Ammon's horn (tissue), 1 donor: Measurements from ENCODE around the gene GFI1.

Experiments used
- DNase-seq: peaks from one replicate; pipeline ENCODE4 v3.0.0-alpha.2; 2016; ENCODE audit warnings: low spot score

Gene GFI1

DNA sequence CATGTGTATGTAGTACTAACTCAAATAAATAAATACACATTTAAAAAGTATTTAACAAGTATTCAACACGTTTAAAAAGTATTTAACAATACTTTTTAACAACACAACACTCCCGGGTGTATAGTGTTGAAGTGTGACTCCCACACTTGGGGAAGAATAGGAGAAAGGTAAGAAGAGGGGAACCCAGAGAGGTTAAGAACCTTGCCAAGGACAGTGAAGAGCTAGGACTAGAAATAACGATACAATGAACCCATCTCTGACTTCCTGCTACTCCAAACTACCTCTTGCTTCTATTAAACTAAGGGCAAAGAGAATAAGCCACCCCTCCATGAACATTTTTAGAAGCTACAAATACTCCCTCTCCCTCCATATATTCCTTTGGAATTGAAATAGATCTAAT is 1.7 kb upstream of the GFI1 start:
- DNase-seq: no peak

DNA sequence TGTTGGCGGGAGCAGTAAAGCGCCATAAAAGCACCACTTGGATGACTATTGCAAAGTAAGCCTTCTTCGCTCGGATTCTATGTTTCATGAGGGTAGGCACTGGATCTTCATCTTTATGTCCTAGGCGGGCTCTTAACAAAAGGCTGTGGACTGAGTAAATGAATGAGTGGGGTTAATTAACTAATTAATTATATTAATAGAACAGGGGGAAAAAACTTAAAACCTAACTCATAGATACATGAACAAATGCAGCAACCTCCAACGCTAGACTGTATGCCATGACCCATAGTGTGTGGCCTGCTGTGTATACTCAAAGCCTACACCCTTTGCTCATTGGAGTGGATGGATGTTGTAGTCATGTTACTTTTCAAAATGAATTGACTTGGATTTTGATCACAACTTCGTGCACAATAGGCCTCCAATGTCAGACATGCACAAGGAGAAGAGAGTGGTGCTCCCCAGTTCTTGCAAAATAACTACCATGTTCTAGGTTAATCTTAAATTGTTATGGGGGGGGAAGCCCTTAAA is 417 bp upstream of the GFI1 start:
- DNase-seq: no peak

DNA sequence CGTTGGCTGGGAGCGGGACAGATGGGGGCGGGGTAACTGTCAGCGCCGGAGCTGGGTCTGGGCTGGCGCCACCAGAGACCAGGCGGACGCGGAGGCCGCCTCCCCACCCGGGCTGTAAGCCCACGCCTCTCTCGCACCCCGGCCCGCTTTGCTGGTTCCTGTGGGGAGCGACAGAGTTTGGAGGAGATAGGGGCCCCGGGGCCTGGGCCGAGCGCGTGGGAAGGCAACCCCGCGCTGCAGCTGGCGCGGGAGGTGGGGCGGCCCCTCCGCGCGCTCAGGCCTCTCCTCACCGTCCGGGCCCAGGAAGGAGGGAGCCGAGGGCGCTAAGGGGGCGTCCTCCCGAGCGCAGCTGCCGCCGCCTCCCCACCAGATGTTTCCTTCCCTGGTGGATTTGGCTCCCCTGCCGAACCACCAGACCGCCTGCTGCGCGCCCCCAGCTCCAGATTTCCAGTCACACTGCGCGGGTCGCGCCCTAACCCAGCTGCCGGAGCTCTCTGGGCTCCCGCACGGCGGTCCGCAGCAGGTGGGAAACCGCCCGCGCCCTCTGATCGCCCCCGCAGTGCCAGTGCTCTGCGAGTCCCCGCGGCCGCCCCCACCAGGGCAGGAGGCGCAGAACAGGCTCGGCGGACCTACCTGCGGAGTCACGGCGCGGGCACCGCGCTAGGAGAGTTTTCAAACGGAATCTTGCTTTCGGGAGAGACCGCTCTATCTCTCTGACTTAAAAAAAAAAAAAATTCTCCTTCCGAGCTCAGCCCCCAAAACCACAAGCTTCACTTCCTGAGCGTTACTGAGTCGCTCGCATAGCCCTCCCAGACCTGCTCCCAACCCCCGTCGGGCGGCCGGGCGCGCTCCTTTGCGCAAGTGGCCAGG is 1.1 kb downstream of the GFI1 start:
- no peak for DNase-seq

DNA sequence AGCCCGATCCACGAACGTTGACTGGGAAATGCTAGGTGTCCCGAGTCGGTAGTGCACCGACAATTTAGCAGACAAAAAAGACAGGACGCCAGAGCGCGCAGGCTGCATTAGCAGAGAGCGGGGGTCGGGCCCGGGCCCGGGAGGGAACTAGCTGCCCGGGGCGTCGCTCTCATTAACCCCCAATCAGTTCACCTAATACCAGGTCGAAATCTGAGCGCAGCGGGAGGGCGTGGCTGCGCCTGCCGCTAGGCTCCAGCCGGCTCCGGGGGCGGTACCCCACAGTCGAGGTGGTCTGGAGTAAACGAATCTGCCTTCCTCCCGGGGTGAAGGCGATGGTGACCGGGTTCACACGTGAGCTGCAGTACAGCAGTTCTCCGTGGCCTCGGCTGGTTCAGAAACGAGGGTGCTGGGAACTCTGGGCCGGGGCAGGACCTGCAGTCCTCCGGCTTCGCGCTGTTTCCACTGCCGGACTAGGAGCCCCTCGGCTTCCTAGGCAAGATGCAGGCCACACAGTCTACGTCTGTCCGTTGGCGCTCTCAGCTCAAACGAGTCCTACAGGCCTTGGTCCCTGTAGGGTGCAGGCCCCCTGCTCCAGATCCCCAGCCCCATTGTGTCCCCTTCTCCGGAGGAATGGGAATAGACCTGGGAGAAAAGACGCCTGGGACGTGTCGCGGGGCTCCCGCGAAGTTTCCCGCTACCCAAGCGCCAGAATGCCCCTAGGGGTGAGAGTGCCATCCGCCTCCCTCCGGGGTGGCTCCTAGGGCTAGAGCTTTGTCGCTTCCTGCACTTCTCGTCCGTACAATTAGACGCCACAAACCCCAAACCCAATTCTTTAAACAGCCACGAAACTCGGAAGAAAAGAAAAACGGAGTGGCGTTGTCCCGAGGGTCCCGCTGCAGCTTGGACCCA is 2.0 kb downstream of the GFI1 start:
- no peak for DNase-seq

DNA sequence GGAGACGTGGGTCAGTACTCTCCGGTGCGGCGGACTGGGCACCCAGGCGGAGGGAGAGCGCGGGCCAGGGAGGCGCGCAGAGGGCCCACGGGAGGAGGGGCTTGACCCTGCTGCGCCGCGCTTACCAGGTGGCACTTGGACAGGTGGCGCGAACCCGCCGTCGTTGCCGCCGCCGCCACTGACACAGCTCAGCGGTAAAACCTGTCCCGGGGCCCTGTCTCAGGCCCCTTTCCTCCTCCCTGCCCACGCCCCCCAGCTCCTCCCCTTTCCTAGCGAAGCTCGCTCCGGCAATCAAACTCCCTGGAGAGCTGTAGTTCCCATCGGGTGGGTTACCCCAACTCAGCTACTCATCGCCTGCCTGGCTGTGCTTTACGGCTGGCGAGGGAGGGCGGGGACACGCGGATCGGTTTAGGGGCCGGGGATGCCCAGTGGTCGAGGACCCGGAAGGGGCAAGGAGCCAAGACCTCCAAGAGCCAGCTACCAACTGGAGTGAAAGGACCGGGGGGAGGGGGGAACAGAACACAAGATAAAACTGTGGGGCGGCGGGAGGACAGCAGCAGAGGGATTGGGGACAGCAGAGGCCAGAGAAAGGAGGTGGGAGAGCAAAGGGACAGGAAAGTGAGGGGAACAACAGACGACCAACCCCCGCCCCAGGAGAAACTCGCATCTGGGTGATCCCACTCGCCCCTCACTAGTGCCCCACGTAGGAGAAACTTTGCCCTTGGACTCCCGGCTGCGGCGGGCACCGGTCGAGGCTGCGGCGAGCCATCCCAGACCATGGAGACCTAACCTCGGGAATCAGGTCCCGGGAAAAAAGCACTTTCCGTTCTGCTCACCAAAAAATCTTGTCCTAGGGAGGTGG is 2.9 kb downstream of the GFI1 start:
- DNase-seq: no peak

DNA sequence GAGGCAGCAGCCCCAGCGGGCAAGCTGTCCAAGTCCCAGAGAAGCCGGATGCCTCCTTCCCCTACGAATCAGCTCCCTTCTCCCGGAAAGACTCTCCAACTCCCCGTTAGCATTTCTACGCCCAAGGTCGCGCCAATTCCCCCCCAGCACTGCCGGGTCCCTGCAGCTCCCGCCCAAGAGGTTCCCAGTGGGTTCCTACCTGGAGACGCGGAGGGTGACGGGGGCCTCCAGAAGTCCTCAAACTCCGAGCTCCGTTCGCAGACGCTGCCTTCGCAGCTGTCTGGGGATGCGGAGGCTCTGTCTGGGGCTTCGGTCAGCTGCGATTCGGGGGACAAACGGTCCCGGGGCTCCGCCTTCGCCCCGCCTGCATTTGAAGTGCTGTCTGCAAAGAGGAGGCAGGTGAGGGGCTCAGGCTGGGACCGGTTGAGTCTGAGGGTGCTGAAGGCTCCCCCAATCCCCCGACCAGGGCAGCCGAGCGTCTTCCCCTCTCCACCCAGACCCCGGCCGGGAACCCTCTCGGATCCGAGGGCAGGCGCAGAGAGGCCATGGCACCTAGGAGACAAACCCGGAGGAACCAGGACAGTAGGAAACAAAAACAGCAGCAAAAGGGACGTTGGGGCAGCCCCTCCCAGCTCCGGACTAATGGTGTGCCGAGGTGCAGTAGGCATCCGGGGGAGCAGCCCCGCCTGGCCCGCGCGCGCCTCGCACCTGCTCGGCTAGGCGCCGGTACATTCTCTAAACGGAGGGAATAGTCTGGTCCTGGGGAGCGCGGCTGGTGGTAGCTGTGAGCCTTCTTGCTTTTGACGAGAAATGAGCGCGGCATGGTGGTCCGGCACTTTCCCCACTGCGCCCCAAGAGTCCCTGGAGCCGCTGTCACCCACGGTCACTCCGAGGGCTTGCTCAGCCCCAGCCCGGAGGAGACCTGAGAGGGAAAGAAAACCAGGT is 3.8 kb downstream of the GFI1 start:
- no peak for DNase-seq

DNA sequence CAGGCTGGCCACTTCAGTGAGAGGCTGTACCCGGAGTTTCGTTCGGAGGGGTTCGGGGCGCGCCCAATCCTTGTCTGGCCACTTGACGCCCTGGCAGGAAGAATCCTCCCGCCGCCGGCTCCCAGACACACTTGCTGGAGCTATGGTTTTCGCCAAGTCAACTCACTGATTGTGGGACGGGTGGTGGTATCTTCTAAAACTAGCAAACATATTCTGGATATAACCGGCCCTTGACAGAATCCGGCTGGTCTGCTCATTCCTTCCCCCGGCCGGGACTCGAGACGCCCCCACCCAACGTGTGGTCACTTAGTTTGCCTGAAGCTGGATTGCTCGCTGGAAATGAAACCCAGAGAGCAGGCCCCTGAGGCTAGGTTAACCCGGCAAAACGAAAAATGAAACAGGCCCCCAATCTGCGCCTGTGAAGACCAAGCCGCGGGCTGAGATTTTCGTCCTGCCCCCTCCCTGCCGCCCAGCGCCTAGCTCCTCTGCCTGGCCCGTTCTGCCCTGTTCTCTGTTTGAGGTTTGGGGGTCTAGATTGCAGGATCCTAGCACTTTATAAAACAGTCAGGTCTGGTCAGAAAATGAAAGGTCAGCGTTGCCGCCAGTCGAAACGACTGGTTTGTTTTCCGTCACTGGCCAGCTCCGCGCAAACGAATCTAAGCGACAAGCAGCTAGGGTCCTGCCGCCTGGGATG is 4.6 kb downstream of the GFI1 start:
- DNase-seq: no peak

DNA sequence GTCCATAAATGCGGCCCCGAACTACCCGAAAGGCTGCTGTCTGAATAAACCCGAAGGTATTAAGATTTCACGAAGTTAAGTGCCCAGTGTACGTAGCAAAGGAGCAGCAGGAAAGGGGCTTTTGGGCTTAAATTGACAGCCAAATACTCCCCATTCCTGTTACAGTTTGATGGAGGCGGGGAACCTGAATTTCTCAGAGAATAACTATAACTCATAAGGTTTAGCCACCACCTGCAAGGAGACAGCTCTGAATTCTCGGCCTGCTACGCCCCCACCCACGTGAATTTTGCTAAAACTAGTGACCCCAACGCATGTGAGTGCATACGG is 5.2 kb downstream of the GFI1 start:
- DNase-seq: no peak

DNA sequence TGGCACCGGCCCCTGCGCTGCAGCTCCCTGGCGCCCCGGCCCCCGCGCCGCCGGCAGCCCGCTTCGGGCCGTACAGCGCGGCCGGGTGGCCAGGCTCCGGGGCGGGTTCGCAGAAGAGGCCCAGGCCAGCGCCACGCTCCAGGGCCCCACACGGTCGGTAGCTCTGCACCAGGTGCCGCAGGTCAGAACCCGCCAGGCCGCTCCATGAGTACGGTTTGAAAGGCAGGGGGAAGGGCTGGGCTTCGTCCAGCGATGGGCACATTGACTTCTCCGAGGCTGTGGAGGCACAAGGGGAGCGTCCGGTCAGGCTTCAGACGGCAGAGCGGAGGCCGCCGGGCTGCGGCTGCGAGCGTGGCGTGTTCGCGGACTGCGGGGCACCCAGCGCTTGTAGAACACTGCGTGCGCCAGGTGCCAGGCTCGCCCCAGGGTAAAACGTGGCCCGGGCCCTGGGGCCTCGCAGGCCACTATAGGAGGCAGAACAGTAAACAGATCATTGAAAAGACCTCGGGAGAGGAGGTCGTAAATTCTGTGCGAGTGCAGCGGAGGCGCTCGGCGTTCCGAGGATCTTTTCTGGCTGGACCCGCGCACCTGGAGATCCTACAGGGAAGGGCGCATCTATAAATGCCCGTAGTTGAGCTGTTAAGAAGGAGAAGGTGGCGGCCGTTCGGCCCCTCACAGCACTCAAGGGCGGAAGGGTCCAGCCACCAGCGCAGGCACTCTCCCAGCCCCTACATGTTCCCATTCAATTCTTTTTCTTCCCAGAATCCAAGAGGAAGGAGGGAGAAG is 5.7 kb downstream of the GFI1 start:
- DNase-seq: no peak

DNA sequence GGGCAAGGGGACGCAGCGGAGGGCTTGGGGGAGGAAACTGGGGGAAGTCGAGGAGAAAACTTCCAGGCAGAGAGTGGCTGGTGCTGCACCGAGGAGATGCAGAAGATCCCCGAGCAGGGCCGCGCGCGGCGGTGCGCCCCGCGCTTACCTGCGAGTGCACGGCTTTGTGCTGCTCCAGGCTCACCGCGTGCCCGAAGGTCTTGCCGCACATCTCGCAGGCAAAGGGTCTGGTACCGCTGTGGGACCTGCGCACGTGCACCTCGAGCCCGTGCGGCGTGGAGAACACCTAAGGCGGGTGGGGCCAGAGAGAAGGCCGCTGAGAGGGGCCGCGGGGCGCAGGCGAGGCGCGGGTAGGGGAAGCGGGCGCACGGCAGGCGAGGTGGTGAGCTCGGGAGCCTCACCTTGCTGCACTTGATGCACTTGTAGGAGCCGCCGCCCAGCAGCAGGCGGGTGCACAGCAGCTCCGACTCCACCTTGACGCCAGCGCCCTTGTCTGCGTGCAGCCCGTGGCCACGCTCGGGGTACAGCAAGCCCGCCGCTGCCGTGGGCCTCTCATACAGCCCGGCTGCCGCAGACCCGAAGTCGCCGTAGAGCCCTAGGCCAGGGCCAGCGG is 6.4 kb downstream of the GFI1 start:
- DNase-seq: no peak

DNA sequence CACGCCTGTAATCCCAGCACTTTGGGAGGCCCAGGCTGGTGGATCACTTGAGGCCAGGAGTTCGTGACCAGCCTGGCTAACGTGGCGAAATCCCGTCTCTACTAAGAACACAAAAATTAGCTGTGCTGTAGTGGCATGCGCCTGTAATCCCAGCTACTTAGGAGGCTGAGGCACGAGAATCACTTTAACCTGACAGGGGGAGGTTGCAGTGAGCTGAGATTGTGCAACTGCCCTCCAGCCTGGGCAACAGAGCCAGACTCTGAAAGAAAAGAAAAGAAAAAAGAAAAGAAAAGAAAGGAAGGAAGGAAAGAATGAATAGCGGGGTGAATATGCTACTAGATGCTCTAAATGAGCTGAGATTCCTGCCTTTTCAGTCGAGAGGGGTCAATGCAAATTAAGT is 7.1 kb downstream of the GFI1 start:
- no peak for DNase-seq

DNA sequence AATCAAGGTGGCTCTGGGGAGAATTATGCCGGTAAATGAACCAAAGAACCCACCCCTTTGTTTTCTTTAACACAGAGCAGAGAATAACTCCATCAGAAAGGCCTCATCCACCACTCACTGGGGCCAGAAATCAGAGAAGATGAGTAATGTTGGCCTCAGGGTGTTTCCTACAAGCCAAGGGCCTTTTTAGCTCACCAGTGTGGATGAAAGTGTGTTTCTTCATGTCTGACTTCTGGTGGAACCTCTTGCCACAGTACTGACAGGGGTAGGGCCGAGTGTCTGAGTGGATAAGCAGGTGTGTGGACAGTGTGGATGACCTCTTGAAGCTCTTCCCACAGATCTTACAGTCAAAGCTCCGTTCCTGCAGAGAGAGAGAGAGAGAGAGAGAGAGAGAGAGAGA is 8.3 kb downstream of the GFI1 start:
- no peak for DNase-seq

DNA sequence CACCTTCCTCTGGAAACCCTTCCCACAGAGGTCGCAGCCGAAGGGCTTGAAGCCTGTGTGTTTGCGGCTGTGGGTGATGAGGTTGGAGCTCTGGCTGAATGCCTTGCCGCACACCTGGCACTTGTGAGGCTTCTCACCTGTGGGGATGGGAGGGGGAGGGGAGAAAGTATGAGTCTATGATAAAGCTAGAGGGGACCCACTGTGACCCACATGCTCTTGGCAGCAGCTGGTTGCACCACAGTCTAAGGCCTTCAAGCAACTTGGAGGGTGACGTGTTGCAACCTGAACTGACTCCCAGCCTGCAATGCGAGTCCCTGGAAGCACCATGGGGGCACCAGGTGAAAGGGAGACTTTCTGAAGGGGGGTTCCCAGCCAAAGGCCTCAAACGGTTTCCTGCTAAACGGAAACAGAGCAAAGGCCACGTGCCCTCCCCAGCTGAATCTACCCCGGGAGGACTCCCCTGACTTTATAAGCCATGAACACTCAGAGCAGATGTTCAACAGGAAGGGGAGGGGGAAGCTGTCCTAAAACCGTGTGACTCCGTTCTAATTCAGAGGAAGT is 10.6 kb downstream of the GFI1 start:
- DNase-seq: no peak

DNA sequence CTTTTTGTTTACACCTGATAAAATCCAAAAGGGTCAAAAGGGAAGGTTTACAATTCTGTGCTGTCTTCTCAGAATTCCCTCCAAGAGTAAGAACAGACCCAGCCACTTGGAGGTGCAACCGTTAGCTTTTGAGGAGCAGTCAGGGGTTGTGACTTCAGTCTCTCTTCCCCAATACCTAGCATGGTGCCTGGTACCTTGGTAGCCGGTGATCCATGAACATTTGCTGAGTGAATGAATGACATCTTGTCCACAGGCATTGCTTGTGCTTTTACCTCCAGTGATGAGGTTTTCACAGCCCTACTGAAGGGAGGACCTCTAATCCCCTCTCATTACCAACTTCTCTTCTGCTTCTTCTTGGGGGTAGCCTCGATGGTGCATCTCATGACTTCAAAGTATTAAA is 11.7 kb downstream of the GFI1 start:
- DNase-seq: no peak

DNA sequence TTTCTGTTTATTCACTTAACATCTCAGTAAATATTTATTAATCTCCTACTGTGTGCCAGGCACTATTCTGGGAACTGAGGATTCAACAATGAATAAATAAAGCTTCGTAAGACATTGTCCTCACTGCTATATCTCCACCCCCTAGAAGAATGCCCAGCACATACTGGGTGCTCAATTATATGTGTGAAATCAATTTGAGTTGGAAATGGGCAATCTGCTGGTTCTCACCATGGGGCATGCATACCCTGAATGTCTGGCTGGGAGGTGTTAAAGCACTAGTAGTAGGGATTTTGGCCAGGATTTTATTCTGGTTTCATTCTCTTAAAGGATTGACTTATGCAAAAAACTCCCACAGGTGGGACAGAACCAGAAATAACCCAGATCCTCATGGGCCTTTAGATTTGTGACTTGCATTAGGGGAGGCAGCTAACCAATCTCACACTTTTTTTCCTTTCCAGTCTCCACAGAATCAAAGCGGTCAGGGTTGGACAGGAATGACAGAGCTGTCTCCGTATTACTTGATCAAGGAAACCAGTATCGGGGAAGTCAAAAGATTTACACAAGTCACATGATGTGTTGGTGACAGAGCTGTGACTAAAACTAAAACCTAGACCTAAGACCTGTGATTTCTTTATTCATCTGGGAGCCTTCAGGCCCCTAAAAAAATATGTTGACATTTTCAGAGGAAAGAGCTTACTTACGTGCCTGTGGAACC is 12.8 kb downstream of the GFI1 start:
- DNase-seq: no peak

DNA sequence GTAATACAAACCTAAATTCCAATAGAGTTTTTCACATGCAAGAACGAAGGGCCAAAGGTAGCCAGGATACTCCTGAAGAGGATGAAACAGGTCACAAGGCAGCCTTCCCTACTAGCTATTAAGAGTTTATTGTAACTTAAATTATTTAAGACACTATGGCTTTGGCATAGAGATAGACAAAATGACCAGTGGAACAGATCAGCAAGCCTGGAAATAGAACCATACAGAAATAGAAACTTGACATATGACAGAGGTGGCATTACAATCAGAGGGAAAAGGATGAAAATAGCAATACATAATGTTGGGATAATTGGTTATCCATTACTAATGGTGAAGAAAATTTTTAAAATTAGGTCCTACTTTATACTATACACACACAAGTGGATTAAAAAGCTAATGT is 16.5 kb downstream of the GFI1 start:
- DNase-seq: no peak

DNA sequence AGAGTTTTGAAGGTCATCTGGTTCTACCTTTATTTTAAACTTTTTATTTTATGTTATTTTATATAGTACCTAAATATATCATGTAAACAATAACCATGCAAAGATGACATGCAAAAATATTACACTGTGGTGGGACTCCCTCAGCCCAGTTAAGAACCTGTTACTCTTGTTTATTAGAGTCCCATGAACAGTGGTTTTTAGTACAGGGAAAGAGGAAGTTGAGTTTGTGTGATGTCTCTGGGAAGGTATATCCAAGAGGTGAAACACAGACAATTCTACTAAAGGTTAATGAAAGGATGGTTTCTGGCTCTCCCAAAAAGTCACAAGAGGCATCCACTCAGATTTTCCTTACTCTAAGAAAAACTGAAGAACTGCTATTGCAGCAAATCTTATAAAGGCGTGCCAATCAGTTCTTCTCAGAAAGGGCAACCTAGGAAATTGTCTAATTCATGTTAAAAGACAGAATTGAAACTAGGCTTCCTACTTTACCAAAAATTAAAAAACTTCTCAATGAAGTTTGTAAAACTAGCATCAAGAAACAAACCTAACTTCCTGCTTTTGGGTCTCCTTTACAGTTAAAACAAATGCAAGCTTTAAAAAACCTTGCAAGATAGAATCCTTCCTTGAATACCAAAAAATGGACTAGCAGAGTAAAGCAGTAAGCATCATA is 19.9 kb downstream of the GFI1 start:
- no peak for DNase-seq

DNA sequence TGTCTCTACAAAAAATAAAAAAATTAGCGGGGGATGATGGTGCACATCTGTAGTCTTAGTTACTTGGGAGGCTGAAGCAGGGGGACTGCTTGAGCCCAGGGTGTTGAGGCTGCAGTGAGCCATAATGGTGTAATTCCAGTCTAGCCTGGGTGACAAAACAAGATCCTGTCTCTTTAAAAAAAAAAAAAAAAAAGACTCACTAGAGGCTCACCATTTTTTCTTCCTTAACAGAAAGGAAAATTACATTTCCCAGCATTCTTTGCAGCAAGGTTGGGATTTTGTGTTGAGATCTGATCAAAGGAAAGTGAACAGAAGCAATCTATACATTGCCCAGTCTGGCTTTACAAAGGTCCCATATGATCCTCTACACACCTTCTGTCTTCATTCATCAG is 21.5 kb downstream of the GFI1 start:
- no peak for DNase-seq
